GM19397 (cell line): ENCODE results near the gene NRP1.
"Not testable (repeated sequence)": the region's sequence is repeated elsewhere in the genome, so short reads cannot be mapped to it uniquely, and the experiment has no call there.

Experiments used
- ATAC-seq: cut with Tn5 transposase; IDR thresholded peaks from one replicate; pipeline ENCODE4 v1.9.1; 2021; ENCODE audit warnings: mild to moderate bottlenecking, moderate library complexity; ENCODE audit not compliant: unreplicated experiment

NRP1 gene

DNA sequence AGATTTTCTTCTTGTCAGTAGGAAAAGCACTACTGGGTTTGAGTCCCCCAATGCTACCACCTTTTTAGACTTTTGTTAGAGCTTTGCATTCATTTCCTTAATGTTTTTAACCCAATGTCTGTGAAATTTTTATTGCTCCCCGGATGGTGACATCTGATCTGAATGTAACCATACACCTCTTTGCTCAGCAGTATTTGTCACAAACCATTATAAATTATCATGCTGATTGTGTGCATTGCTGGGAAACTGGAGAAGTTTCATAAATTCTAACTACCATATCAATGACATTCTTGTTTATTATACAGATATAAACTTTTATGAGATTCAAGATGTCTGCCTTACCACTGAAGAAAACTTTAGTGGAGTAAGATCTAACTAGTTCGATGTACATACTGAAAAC, 8.5 kb downstream of the NRP1 start:
- ATAC-seq: no peak

DNA sequence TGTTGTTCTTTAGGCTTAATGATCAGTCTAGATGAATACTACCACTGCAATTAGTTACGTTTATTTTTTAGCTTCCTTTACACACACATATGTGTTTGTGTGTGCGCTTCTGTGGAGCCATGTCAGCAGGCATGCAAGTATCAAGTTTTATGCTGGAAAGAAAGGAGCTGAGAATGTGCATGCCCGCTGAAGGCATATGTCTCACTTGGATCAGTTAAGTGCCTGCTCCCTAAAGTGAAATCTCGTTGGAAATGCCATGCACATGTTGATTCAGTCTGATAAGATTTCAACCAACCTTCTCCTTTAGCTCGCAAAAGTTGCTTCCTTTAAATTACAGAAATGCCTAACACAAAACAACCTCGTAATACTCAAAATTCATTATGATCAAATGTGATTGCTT, 10.7 kb downstream of the NRP1 start:
- no peak for ATAC-seq

DNA sequence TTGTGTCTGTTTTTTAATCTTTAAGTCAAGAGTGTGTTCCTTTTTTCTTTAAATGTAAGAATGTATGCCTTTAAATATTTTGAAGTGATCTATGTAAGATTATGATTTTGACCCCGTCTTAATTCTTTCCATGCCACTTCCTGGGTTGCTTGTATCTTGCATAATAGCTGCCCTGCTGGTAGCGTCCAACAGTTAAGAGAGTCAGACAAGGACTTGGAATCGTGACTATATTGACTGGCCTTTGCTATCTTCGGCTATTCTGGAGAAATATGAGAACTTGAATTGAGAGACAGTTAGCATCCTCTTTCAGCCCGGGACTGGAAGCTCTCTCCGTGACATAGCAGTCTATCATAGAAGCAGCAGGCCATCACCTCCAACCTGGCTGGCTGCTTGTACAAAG, 13.0 kb downstream of the NRP1 start:
- no peak for ATAC-seq

GRCh38 chr10:33320288-33320687, 14.2 kb downstream of the NRP1 start:
- no peak for ATAC-seq

- no peak for ATAC-seq
These were observed 18.6 kb downstream of the NRP1 start for GRCh38 chr10:33315891-33316290.

GRCh38 chr10:33314811-33315561, 19.5 kb downstream of the NRP1 start:
- ATAC-seq: no peak

- ATAC-seq: no peak
These were observed 22.8 kb downstream of the NRP1 start for GRCh38 chr10:33311640-33312039.

GRCh38 chr10:33310853-33311252, 23.6 kb downstream of the NRP1 start:
- no peak for ATAC-seq

- ATAC-seq: no peak
These were observed 25.1 kb downstream of the NRP1 start for GRCh38 chr10:33309406-33309805.

GRCh38 chr10:33307835-33308234, 26.6 kb downstream of the NRP1 start:
- ATAC-seq: no peak

- ATAC-seq: no peak
These were observed 27.6 kb downstream of the NRP1 start for GRCh38 chr10:33306701-33307519.

DNA sequence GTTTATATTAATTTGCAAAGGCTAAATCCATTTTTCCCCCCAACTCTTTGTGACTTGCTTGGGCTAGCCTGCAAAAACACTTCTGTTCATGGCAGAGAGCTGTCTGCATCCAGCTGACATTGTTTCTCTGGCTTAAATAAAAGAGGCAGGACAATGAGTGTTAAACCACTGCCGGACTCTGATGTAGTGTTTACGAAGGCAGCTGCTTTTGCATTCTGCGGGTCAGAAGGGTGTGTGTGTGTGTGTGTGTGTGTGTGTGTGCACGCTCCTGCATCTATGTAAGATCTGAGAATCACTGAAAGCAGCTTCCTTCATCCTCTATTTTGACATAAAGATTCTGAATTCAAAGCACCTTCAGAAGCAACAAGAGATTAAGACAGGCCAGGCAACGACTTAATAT, 28.3 kb downstream of the NRP1 start:
- ATAC-seq: no peak

- no peak for ATAC-seq
These were observed 29.8 kb downstream of the NRP1 start for GRCh38 chr10:33304423-33305225.

DNA sequence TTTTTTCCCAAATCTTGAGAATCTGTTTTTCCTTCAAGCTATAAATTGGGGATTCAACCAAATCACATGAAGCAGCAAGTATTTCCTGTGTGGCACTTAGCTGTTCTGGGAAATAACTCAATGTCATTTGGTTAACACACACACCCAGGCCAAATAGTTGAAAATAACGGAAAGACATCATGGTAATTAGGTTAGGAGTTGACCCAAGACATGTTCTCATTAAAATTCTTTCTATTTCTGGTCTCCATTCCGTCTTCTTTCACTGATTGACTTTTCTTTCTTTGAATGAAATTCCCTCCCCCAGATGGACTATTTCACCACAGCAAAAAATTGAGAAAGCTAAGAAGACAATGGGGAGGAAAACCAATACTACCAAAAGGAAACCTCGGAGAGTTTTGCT, 30.5 kb downstream of the NRP1 start:
- ATAC-seq: no peak

DNA sequence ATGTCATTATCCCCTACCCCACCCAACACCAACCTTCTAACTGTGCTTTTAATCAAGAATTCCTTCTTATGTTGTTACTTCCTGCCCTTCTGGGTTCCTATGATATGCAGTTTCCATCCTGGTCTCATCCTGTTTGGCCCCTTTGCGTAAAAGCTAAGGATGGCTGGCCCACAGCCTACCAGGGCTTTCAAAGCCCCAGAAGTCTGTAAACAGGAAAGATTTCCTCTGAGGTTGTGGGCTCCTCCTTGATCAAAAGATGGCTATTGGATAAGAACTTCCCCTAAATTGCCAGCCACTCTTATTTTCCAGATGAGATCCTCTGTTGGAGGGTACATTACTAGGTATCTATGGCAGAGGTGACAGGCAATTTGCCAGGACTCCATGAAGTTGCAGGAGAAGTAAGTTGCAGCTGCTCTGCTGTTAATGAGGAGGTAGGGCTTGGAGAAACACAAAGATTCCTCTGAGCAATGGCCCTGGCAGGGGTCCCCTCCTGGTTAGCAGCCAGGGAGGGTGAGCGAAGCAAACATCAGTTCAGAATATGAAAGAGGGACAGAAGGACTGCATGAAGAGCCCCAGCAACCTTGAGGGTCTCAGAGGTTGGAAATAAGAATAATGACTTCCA, 32.1 kb downstream of the NRP1 start:
- no peak for ATAC-seq

DNA sequence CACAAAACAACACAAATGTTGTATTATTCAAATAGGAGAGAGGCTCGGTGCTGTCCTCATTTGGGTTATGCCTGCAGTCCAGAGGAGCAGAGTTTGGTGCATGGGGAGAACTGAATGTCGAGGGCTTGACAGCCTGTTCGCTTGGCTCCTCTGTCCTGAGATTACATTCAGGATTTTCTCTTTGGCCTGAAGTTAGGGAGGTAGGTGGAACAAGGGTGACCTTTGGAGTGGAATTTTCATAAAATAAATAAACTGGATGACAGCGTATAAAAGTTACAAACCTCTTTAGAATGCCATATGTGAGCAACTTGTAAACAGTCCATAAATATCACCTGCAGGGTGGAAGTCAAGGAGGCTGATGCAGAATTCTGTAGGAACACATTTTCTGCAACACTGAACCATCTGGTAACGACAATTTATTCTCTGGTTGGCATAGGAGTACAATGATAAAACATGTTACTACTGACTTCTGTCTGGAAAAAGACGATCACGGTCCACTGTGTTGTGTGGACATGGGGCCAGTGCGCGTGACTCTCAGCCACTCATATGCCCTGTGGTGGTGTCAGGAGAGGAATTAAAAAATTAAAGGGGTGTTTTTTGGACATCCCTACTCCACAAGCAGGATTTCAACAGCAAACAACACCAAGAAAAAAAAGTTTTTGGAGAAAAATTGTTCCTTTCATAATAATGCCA, 33.2 kb downstream of the NRP1 start:
- ATAC-seq: no peak

- ATAC-seq: not testable (repeated sequence)
These were observed 33.9 kb downstream of the NRP1 start for GRCh38 chr10:33300544-33300943.

- no peak for ATAC-seq
These were observed 35.6 kb downstream of the NRP1 start for GRCh38 chr10:33298893-33299292.

DNA sequence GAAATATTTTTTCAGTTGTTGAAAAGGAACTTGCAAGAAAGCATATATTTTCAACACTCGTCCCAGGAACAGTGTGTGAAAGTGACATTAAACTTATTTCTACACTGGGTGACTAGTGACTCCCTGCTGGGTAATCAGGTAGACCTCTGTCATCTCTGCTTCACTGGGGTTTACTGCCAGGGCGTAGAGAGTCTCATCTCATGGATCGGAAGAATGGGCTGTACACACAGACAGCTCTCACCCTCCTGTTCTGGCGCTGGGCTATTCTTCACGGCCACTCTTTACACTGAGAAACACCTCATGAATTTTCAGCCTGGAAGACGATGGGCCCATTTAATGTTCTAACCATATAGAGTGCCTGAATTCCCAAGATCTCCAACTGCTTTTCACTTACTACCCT, 36.4 kb downstream of the NRP1 start:
- no peak for ATAC-seq

- ATAC-seq: no peak
These were observed 38.6 kb downstream of the NRP1 start for GRCh38 chr10:33295851-33296250.
